HG03342 (cell line): ENCODE data around the gene KCNJ9.

Experiments
- ATAC-seq: cut with Tn5 transposase; IDR thresholded peaks from one replicate; pipeline ENCODE4 v1.9.1; 2021; ENCODE audit warnings: mild to moderate bottlenecking, moderate library complexity; ENCODE audit not compliant: unreplicated experiment

The KCNJ9 gene

DNA sequence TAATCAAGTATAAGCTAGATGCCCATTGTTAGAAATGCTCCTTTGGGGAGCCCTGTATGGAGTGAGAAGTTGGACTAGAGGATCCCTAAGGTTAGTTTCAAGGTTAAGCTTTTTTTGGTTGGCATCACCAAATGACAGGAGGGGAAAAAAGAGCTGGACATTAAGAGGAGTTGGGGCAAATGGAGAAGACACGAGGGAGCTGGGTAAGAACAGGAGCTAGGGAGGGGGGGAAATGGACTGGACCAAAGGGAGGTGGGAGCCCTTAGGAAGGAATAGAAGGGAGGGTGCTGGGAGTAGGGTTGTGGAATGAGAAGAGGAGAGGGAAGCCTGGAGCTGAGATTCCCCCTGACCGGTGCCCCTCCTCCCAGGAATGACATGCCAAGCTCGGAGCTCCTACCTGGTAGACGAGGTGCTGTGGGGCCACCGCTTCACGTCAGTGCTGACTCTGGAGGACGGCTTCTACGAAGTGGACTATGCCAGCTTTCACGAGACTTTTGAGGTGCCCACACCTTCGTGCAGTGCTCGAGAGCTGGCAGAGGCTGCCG is 5.9 kb downstream of the KCNJ9 start:
- no peak for ATAC-seq

DNA sequence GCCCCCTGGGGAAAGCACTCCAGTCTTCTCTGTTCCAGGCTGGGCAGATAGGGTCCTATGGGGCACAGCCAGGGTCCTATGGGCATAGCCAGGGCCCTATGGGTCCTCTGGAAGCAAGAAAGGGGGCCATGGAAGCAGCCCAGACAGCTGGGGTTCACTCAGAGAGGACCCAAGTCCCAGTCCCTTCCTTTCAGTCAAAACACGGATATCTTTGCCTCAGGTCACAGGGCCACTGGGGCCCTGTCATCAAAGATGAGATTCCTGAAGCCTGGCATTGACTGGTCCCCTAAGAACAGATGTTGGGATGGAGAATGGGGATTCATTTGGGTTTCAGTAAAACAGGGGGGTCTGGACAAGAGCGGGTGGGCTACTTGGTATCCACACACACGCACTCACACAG is 8.5 kb downstream of the KCNJ9 start:
- ATAC-seq: no peak

DNA sequence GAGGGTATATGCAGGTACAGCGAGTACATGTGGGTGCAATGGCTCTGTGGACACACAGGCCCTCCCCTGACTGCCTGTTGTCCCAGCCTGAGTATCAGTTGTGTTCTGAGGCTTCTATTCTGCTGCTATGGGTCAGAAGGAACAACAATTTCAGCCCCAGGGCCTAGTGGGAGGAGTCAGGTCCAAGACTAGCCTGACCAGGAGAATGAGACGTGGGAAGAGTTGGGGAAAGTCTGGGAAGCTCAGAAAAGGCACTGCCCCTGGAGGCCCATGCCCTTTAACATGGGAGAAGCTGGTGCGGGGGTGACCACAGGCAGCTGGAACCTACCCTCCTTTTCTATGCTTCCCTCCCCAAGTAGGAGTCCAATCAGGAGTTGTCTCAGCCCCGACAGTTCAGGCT is 9.4 kb downstream of the KCNJ9 start:
- no peak for ATAC-seq

DNA sequence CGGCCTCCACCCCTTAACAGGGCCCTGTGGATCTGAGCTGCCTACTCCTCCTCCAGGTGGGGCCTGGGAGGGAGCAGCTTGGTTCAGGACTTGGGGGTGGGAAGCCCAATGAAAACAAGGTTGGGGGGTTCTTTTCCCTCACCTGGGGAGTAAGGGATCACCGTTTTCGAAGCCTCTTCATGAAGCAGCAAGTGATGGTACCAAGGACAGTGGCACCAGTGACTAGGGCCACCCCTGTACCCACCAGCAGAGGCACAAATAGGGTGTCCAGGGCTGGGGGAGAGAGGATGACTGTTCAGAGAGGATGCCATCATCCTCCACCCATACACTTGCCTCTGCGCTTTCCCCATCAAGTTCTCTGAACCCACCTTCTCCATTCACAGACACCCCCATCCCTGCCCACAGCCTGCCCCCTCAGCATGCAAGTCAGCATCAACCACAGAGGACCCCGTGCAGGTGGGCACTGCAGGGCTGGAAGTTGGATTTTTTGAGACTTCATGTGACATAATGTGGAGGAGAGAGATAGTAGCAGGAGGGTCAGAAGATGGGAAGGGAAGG is 10.4 kb downstream of the KCNJ9 start:
- no peak for ATAC-seq

DNA sequence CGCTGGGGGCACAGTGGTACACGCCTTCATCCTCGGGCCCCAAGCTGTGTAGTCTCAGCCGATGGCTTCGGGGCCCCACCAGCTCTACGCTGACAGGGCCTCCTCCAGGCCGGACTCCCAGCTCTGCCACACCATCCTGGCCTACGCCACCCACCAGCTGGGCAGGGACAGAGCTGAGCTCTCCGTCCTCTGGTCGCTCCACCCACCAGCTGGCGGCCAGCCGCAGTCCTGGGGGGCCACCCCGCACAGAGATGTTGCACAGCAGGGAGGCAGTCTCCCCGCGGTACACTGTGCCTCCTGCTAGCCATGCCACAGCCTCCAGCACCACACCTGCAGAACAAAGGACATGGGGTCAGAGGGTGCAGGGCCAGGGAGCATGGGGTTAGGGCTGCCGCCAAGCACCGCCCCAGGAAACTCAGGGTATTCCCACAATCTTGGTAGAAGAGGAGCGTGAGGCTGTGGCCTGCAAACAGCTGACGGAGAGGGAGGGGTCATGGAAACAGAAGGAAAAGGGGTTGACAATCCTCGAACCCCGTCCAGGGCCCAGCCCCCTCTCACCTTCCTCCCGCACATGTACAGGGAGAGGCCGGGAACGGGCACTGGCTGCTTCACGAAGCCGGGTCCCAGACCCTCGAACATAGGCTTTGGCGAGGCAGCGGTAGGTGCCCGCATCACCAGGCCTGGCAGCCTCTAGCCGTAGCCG is 11.2 kb downstream of the KCNJ9 start:
- no peak for ATAC-seq

DNA sequence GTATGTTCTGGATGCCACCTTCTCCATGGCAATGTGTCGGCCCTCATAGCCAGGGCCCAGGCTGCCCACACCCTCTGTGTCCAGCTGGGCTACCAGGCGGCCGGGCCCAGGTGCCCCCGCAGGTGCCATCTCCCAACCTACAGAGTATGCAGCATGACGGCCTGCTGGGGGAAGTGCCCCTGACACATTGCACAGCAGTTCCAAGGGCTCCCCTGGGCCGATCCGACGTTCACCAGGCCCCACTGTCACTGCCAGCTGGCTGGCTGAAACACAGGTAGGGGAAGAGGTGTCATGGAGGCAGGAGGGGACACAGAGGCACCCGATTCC is 11.7 kb downstream of the KCNJ9 start:
- ATAC-seq: no peak

DNA sequence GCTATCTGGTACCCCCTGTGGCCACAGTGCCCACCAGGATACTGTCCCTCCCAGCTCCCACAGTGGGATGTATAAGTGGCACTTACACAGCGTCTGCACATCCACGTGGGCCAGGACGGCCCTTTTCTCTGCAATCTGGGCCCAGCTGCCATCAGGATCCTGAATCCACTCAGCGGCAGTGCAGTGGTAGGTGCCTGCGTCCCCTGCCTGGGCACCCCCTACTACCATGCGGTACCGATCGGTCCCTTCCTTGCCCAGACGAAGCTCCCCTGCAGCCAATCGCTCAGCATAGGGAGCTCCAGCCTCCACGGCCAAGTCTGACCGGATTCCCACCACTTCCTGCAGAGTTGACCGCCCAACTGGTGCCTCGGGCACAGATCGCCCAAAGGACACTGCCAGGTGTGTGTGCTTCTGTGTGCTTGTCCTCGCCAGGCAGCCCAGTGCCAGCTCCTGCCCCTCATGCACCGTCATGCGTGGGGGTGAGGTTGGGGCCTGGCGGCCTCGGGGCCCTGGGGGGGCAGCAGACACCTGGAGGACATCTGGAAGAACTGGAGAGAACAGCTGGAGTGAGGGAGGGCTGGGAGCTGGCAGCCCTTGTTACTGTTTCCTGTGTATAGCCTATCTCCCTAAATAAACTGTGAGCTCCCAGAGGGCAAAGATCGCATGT is 12.4 kb downstream of the KCNJ9 start:
- ATAC-seq: no peak

DNA sequence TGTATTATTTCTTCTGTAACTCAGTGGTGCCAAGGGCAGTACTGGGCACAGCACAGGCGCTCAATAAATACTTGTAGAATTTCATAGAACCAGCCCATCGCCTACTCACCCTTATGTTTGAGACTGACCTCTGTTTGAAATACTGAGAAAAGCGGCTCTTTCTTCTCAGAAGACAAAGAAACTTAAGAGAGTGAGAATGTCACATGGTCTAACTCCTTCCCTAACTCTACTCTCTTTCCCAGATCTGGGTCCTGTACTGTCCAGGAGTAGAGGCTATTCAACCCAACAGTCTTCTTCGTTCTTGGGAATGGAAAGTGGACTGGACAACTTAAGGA is 12.9 kb downstream of the KCNJ9 start:
- no peak for ATAC-seq

DNA sequence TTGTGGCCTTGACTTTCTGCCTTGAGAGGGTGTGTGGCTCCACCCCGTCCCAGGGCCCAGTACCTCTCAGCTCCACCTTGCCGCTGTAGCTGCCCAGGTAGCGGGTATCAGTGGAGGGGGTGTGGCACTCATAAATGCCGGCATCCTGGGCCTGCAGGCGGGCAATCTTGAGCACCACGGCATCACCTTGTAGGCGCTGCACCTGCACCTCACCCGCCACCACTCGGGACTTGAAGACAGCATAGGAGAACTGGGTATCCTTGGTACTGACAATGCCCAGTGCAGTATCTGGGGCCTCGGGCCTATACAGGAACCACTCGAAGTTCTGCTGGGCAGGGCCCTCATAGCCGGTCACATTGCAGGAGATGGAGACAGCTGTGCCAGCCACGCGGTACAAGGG is 13.5 kb downstream of the KCNJ9 start:
- no peak for ATAC-seq

DNA sequence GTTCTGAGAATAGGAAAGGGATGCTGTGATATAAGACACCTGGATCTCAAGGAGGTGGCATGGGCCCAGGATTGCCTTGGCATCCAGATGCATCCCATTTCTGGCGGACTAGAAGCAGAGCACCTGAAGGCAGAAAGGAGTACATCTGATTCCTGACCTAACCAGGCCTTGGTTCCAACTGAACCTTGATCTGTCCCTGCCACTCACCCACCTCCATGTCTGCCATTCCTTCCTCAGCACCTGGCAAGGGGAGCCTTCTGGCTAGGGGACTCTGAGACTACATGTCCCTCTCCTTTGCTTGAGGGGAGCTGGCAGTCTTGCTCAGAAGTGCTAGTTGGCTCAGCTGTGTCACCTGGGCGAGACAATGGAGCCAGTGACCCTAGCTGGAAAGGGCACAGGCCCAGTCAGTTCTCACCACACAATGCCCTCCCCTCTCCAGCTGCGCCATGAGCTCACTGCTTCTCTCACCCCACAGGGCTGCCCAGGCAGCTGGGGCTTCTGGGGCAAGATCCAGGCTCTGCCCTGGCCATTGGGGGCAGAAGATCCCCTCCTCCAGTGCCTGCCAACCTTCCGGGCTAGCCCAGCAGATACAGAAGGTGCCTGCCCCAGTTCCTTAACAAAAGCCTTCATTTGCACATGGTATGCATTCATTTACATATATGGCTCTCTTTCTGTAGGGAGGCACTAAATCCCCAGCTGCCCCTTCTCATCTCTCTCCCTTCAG is 14.2 kb downstream of the KCNJ9 start:
- no peak for ATAC-seq

DNA sequence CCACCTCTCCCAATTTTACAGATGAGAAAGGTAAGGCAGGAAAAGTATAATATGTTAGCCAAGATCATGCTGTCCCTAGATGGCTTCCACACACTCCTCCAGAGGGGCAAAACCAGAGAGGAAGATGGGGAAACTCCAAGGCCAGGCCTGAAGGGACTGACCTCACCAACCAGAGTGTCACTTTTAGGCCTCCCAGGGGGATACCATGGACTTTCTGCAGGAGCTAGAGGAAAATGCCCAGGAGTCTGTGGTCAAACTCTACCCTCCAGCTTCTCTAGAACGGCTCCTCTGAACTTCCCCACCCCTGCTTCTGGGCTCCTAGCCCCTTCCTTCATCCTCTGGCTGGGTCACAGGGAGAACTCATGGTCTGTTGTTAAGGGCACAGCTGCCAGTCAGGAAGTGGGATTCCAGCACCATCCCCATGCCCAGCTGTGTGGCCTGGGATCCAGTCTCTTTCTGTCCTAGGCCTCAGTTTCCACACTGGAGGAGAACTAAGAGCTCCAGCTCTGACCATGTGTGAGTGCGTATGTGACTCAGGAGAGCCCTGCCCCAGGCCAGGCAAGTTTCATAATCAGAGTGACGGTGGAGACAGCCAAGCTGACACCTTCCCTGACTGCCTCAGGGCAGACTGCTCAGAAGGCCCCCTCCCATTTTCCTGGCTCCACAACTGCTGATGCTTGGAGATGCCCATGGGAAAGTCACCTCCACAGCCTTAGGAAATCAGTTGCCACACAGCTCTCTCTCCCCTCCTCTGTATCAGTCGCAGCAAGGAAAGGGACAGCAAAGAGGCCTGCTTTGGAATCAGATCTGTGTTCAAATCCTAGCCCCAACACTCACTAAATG is 15.2 kb downstream of the KCNJ9 start:
- no peak for ATAC-seq

DNA sequence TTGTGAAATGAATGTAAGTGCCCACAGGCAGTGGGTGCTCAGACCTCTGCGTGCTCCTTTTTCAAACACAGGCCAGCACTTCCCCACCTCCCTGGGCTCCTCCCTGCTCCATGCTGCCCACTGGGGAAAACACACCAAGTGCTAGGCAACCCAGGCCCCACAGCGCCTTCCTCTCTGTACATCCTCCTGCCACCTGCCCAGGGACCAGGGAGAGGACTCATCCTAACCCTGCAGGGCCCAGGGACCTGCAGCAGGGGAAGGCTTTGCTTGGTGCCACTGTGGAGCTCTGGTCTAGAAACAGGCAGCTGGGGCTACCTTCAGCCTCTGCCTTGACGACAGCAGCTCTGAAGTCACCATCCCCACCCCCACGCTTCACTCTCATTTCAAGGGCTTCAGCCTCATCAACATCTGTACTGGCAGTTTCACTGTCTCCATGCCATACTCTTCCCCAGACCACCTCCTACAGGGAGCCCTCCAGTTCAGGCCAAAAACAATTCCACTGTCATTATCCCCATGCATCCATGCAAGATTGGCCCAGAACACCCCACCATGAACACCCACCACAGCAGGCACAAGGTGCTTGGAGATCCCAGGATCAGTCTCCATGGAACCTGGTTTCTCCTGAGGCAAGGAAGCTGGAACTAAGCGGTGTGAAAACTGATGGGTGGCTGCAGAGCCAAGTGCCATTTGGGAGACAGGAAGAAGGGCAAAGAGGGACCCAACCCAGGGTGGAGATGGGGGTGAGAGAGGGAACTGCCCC is 16.0 kb downstream of the KCNJ9 start:
- no peak for ATAC-seq

DNA sequence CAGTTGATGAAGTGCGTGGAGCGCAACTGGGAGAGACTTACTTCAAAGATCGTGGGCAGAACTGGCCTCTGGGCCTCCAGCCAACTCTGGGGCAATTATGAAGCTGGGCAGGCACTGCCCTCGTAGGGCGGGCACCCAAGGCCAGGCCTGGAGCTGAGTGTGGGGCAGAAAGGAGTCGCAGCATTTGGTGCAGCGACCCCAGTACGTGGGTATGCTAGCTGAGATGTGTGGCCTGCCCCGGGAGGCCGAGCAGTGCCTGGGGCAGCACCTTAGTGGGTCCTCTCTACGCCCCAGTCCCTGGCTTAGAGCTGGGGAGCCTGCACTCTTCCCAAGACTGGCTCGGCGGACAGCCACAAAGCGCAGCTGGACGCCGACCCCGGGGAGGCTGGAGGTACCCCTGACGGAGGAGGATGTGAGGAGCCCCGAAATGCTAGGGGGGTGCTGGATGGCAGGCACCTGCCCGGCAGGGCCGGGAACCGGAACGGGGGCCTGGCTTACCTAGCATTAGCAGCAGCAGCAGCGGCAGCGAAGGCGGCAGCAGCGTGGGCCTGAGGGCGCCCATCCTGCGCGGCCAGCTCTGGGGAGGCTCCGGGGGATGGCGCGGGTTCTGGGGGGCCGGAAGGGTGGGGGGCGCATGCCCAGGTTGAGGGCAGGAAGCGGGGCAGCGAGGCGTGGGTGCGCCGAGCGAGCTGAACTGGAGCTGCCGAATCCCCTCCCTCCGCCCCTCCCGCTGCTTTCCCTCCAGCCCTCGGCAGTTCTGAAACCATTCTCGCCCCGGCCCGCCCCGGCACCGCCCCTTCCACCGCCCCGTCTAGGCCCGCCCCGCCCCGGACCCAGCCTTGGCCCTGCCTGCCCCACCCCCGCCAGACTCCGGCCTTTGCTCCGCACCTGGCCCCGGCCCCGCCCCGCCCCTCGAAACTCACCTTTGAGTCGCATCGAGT is 16.8 kb downstream of the KCNJ9 start, which contains the start of gene IGSF8:
IGSF8 (minus strand) TSS at position 709 of the 941 bp plus-strand sequence; CDS start at position 562, 147 bp downstream.
- ATAC-seq: peak; percentile 41

DNA sequence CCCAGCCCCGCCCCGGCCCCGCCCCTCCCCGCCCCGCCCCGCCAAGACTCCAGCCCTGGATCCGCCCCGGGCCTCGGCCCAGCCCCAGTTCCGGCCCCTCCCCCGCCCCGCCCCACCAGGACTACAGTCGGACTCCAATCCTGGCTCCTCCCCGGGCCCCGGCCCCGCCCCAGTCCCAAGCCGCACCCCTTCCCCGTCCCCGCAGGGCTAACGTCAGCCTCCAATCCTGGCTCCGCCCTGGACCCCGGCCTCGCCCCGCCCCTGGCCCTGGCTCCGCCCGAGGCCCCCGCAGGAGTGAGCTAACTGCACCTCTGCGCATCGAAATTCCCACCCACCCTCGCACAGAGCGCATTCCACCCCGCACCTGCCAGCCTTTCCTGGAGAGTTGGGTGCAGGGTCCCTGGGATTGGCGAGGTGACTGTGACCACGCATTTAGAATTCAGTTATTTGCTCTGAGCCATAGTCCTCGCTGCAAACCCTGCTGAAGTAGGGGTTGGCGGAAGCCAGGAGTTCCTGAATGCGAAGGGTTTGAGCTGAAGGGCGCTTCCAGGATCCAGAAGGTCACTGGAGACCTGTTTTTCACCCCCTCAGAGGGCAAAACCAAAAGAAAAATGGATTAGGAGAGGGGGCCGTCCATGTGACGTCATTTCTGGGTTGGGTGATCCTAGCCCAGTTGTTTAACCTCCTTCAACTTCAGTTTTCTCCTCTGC is 17.7 kb downstream of the KCNJ9 start:
- ATAC-seq: peak; percentile 84

DNA sequence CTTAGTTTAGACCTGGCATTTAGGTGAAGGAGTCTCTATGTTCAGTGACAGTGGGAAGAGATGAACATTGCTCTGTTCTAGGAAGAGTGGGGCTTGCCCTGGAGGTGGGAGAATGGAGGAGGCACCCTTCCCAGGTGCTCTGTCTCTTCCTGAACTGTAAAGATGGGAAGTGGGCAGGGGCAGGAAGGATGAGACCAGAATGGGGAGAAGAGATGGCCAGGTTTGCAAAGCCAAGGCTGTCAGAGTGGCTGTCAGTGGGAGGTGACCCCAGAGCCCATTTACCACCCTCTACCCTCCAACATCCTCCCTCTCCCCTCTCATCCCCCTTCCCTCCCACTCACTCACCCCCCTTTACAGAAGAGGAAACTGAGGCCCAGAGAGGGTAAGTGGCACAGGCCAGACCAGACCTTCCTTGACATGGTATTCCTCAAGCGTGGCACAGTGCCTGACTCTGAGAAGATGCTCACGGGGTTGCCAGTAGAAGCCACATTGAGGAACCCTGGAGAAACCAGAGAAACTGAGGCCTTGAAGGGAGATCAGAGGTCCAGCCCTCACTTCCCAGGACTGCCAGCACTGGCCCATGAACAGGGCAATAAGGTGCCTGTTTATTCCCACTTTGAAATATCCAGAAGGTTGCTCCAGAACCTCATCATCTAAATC is 18.5 kb downstream of the KCNJ9 start:
- no peak for ATAC-seq

DNA sequence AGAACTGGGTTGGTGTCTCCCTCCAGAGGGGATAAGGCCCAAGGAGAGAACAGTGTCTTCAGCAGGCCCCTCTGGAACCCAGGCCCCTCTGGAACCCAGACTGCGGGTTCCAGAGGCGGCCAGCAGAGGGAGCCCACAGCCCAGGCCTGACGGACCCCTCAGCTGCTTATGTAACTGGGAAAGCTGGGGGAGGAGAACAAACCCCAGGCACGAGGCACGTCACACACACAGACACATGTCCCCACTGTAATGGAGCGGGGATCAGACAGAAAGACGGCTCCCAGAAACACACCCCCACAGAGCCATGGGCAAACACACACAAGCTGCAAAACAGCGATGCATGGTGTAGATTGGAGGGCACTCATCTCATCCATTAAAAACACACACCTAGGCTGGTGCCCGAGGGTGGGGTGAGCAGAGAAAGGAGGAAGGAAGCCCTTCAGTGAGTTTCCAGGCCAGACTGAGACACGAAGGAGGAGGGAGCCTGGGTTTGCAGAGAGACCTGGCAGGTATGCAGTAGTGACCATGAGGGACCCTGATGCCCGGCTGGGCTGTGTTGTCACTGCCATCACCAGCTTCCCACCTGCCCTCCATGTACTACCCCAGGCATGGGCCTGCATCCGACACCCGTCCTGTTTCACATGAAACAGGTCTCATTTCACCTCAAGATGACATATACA is 19.8 kb downstream of the KCNJ9 start:
- ATAC-seq: no peak
